Mucosa of rectum (tissue), 2 donors: ENCODE data around the gene GABBR2.
"Not testable (repeated sequence)": the region's sequence is repeated elsewhere in the genome, so short reads cannot be mapped to it uniquely, and the experiment has no call there.

ENCODE experiments used
- H3K27ac ChIP-seq, 2 donors: one replicate each; pipeline ENCODE4 v1.7.0; 2013; ENCODE audit warnings: inconsistent platforms in 2 of 2, low read depth in 2 of 2, low read length in 2 of 2
- H3K27me3 ChIP-seq, 2 donors: one replicate each; pipeline ENCODE4 v1.7.0; 2013; ENCODE audit warnings: low read length in 2 of 2; ENCODE audit not compliant: control insufficient read depth in 2 of 2, insufficient read depth in 2 of 2
- H3K36me3 ChIP-seq, 2 donors: one replicate each; pipeline ENCODE4 v1.7.0; 2013; ENCODE audit warnings: low read length in 2 of 2; ENCODE audit not compliant: control insufficient read depth in 2 of 2, insufficient read depth in 2 of 2
- H3K4me1 ChIP-seq, 2 donors: one replicate each; pipeline ENCODE4 v1.7.0; 2013; ENCODE audit warnings: low read length in 2 of 2, mild to moderate bottlenecking in 1 of 2; ENCODE audit not compliant: control insufficient read depth in 2 of 2, insufficient read depth in 2 of 2
- H3K4me3 ChIP-seq, 2 donors: one replicate each; pipeline ENCODE4 v1.7.0; 2013; ENCODE audit warnings: low read length in 2 of 2
- H3K9ac ChIP-seq, 2 donors: one replicate each; pipeline ENCODE4 v1.7.0; 2013; ENCODE audit warnings: low read length in 2 of 2, low read depth in 1 of 2, mild to moderate bottlenecking in 1 of 2
- H3K9me3 ChIP-seq, 2 donors: one replicate each; pipeline ENCODE4 v1.7.0; 2013; ENCODE audit warnings: low read length in 2 of 2; ENCODE audit not compliant: control insufficient read depth in 2 of 2
- donor health status: healthy.
- donor health status: Normal muscosa, but diverticular disease.

GABBR2 gene

GRCh38 chr9:98285446-98285845 lies 423.3 kb downstream of the GABBR2 start:
- Histone ChIP-seq H3K27ac (no peak overlapping the region), H3K27me3 (peaks cover 4% of the 10 kb centered on the region in 2 donors), H3K9ac (no peak overlapping the region), H3K4me3 (no peak overlapping the region), H3K36me3 (no peaks in the 10 kb centered on the region), H3K9me3 (no peaks in the 10 kb centered on the region), H3K4me1 (peaks cover 0 to 5% of the 10 kb centered on the region in 2 donors)

GRCh38 chr9:98284754-98285153 lies 424.0 kb downstream of the GABBR2 start:
- no peak overlapping the region for H3K9ac ChIP-seq
- H3K36me3 ChIP-seq: no peaks in the 10 kb centered on the region
- no peak overlapping the region for H3K27ac ChIP-seq
- no peak overlapping the region for H3K4me3 ChIP-seq
- H3K9me3 ChIP-seq: no peaks in the 10 kb centered on the region
- H3K27me3 ChIP-seq: peaks cover 4 to 6% of the 10 kb centered on the region in 2 donors
- peaks cover 0 to 5% of the 10 kb centered on the region in 2 donors for H3K4me1 ChIP-seq

- H3K27ac ChIP-seq, H3K4me3 ChIP-seq, H3K9me3 ChIP-seq, H3K27me3 ChIP-seq, H3K9ac ChIP-seq, H3K4me1 ChIP-seq, H3K36me3 ChIP-seq: not testable (repeated sequence)
Measured at GRCh38 chr9:98283143-98283542, 425.6 kb downstream of the GABBR2 start.

GRCh38 chr9:98281281-98281680 lies 427.5 kb downstream of the GABBR2 start:
- H3K27ac ChIP-seq: no peak overlapping the region
- no peaks in the 10 kb centered on the region for H3K36me3 ChIP-seq
- no peaks in the 10 kb centered on the region for H3K9me3 ChIP-seq
- no peak overlapping the region for H3K9ac ChIP-seq
- H3K4me3 ChIP-seq: no peak overlapping the region
- peaks cover 6 to 8% of the 10 kb centered on the region in 2 donors for H3K27me3 ChIP-seq
- no peaks in the 10 kb centered on the region for H3K4me1 ChIP-seq

GRCh38 chr9:98280574-98280973 lies 428.2 kb downstream of the GABBR2 start:
- H3K4me3 ChIP-seq: no peak overlapping the region
- no peaks in the 10 kb centered on the region for H3K9me3 ChIP-seq
- H3K36me3 ChIP-seq: no peaks in the 10 kb centered on the region
- no peak overlapping the region for H3K27ac ChIP-seq
- H3K4me1 ChIP-seq: no peaks in the 10 kb centered on the region
- H3K9ac ChIP-seq: no peak overlapping the region
- H3K27me3 ChIP-seq: peaks cover 5 to 10% of the 10 kb centered on the region in 2 donors

- Histone ChIP-seq H3K36me3 (no peaks in the 10 kb centered on the region), H3K9ac (no peak overlapping the region), H3K27me3 (peaks cover 5 to 10% of the 10 kb centered on the region in 2 donors), H3K4me1 (no peaks in the 10 kb centered on the region), H3K27ac (no peak overlapping the region), H3K9me3 (no peaks in the 10 kb centered on the region), H3K4me3 (no peak overlapping the region)
Measured at GRCh38 chr9:98280162-98280561, 428.6 kb downstream of the GABBR2 start.

GRCh38 chr9:98276907-98277469 lies 431.7 kb downstream of the GABBR2 start:
- no peaks in the 10 kb centered on the region for H3K4me1 ChIP-seq
- H3K9me3 ChIP-seq: no peaks in the 10 kb centered on the region
- no peaks in the 10 kb centered on the region for H3K36me3 ChIP-seq
- H3K27ac ChIP-seq: no peak overlapping the region
- H3K27me3 ChIP-seq: peaks cover 5 to 6% of the 10 kb centered on the region in 2 donors
- no peak overlapping the region for H3K4me3 ChIP-seq
- no peak overlapping the region for H3K9ac ChIP-seq

- Histone ChIP-seq H3K4me3 (no peak overlapping the region), H3K27me3 (peaks cover under 1 to 6% of the 10 kb centered on the region in 2 donors), H3K27ac (no peak overlapping the region), H3K9ac (no peak overlapping the region), H3K36me3 (no peaks in the 10 kb centered on the region), H3K4me1 (no peaks in the 10 kb centered on the region), H3K9me3 (no peaks in the 10 kb centered on the region)
Measured at GRCh38 chr9:98275159-98275558, 433.6 kb downstream of the GABBR2 start.

GRCh38 chr9:98272083-98272482 lies 436.7 kb downstream of the GABBR2 start:
- Histone ChIP-seq H3K27me3 (peaks cover 0 to 6% of the 10 kb centered on the region in 2 donors), H3K9me3 (no peaks in the 10 kb centered on the region), H3K27ac (no peak overlapping the region), H3K9ac (no peak overlapping the region), H3K4me1 (no peaks in the 10 kb centered on the region), H3K4me3 (no peak overlapping the region), H3K36me3 (no peaks in the 10 kb centered on the region)

GRCh38 chr9:98271479-98271878 lies 437.3 kb downstream of the GABBR2 start:
- H3K36me3 ChIP-seq: no peaks in the 10 kb centered on the region
- peaks cover 0 to 4% of the 10 kb centered on the region in 2 donors for H3K27me3 ChIP-seq
- no peaks in the 10 kb centered on the region for H3K4me1 ChIP-seq
- no peaks in the 10 kb centered on the region for H3K9me3 ChIP-seq
- H3K4me3 ChIP-seq: no peak overlapping the region
- no peak overlapping the region for H3K27ac ChIP-seq
- no peak overlapping the region for H3K9ac ChIP-seq

GRCh38 chr9:98270284-98270683 lies 438.5 kb downstream of the GABBR2 start:
- not testable (repeated sequence) for H3K27me3 ChIP-seq, H3K4me1 ChIP-seq, H3K9ac ChIP-seq, H3K4me3 ChIP-seq, H3K36me3 ChIP-seq, H3K27ac ChIP-seq, H3K9me3 ChIP-seq
